Measurements from ENCODE around the gene TMEM229B. TPM values are rescaled to one million over a fixed set of nuclear protein-coding genes. Genes with fewer than 3 reads are reported as not detected.

The TMEM229B gene
- polyA plus RNA-seq, 2 of the 4 experiments (the other 2 are of a cell fraction): 0.19 to 0.31 TPM

DNA sequence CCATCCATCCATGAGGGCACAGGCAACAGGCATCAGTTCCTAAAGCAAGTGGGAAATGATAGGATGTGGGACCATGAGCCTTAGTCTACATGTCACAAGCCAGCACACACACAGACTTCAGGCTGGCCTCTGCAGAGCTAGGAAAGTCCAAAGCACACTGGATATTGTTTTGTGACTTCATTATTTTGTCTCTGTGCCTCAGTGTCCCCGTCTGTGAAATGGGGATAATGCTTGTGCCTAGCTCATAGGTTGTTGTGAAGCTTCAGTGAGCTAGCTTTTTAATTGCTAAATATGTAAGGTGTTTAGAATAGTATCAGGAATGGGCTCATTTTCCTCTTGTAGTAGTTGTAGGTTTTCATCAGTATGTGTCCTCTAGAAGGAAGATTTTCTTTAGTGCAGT is 49.6 kb downstream of the TMEM229B start:
- Histone ChIP-seq H3K9me3 (no peaks in the 10 kb centered on the region), H3K4me1 (no peaks in the 10 kb centered on the region), H3K4me3 (no peak overlapping the region), H3K4me2 (no peak overlapping the region), H3K27ac (no peak overlapping the region)
- no peak for TF ChIP-seq MAFK (IDR thresholded peaks at IDR 0.05; ENCODE audit: partially characterized antibody)
- no peak for TF ChIP-seq EHMT2 (IDR thresholded peaks at IDR 0.05; ENCODE audit: low read depth)
- TF ChIP-seq CEBPB (IDR thresholded peaks at IDR 0.05): no peak
- TF ChIP-seq, protein P1, sequence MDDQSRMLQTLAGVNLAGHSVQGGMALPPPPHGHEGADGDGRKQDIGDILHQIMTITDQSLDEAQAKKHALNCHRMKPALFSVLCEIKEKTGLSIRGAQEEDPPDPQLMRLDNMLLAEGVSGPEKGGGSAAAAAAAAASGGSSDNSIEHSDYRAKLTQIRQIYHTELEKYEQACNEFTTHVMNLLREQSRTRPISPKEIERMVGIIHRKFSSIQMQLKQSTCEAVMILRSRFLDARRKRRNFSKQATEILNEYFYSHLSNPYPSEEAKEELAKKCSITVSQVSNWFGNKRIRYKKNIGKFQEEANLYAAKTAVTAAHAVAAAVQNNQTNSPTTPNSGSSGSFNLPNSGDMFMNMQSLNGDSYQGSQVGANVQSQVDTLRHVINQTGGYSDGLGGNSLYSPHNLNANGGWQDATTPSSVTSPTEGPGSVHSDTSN (IDR thresholded peaks at IDR 0.05): no peak
- no peak for TF ChIP-seq NFE2L2 (conservative IDR thresholded peaks at IDR 0.05; ENCODE audit: low read length)
- POLR2A ChIA-PET: interaction anchor here (0.6 kb wide), 1 partner anchor 271 kb away, joined by 3 read pairs; no protein-coding TSS in a partner anchor
- no peak for ATAC-seq
- DNase-seq (ENCODE audit: low read depth in 1 of 2, low spot score in 1 of 2): no peak
- 7% methylated on average over 1 of the region's 1 CpG for WGBS (ENCODE audit: missing lambda C conversion rate)
- CTCF ChIA-PET: interaction anchor here (0.7 to 6.7 kb wide), 3 partner anchors 9 to 29 kb away, joined by 3 to 63 read pairs (median 7); no protein-coding TSS in a partner anchor
- no peak for FAIRE-seq

DNA sequence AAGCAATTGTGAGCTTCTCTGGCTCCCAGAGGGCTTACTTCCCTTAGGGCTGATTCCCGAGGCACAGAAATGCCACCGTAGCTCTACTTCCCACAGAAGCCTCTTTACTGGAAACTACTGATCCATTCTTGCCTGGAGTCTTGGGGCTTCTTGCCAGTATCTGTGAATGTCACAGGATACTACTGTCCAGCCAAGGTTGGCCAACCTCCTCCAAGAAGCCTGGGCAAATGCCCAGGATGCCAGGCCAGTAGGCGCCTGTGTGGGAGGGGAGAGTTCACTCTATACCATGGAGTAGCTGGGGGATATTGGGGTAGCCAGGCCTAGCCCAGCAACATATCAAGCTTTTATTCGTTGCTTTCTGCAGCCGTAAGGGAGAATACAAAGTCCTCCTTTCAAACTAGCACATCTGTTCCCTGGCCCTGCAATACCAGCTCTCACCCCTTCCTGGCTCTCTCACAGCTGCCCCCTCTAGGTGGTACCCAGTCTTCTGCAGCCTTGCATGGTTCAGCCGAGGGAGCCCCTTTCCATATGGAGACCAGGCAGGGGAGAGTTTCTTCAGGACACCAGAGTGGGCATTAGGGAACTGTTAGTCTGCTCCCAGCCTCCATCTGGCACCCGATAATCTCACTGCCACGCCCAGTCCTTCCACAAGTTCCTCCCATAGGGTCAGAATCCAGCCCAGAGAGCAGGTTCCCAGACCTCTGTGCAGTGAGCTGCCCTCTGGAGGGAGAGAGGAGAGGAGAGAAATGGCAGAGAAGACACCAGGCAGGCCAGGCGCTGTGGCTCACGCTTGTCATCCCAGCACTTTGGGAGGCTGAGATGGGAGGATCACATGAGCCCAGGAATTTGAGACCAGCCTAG is 52.3 kb downstream of the TMEM229B start:
- ATAC-seq: peak; percentile 45 to 76
- no peak for FAIRE-seq
- no peak for TF ChIP-seq ZNF302 (CRISPR knock-in tag; IDR thresholded peaks at IDR 0.05)
- TF ChIP-seq, protein P1 (IDR thresholded peaks at IDR 0.05): no peak
- no peak for TF ChIP-seq POLR2AphosphoS2 (conservative IDR thresholded peaks at IDR 0.05; ENCODE audit: low read length)
- TF ChIP-seq CBX2 (IDR thresholded peaks at IDR 0.05; ENCODE audit: borderline replicate concordance, low read depth): no peak
- TF ChIP-seq TFCP2L1 (CRISPR knock-in tag; IDR thresholded peaks at IDR 0.05): no peak
- TF ChIP-seq NFE2L2 (conservative IDR thresholded peaks at IDR 0.05; ENCODE audit: low read length): no peak
- no peak for TF ChIP-seq RCOR1 (IDR thresholded peaks at IDR 0.05; ENCODE audit: low read depth, low read length)
- TF ChIP-seq EP300 (IDR thresholded peaks at IDR 0.05): no peak
- no peak for TF ChIP-seq PHF8 (IDR thresholded peaks at IDR 0.05; ENCODE audit: borderline replicate concordance, low read depth)
- TF ChIP-seq MAZ (IDR thresholded peaks at IDR 0.05; ENCODE audit: borderline replicate concordance, low read depth, low read length): no peak
- TF ChIP-seq NR3C1 (IDR thresholded peaks at IDR 0.05): no peak
- no peak for TF ChIP-seq POLR2A (IDR thresholded peaks at IDR 0.05; ENCODE audit: low read length)
- no peak for TF ChIP-seq RARB (CRISPR knock-in tag; IDR thresholded peaks at IDR 0.05)
- TF ChIP-seq ZSCAN20 (CRISPR knock-in tag; IDR thresholded peaks at IDR 0.05): no peak
- Histone ChIP-seq H3K4me3 (no peak overlapping the region), H3K9me3 (no peaks in the 10 kb centered on the region), H3K27ac (no peak overlapping the region), H3K4me2 (no peak overlapping the region), H3K4me1 (no peaks in the 10 kb centered on the region)
- 67% methylated on average over 10 of the region's 10 CpGs for WGBS (ENCODE audit: missing lambda C conversion rate)
- POLR2A ChIA-PET: no interaction called here
- CTCF ChIA-PET: interaction anchor here (1.0 to 6.7 kb wide), 6 partner anchors 10 to 148 kb away, joined by 3 to 63 read pairs (median 5); no protein-coding TSS in a partner anchor
- DNase-seq (ENCODE audit: low read depth in 1 of 2, low spot score in 1 of 2): no peak

DNA sequence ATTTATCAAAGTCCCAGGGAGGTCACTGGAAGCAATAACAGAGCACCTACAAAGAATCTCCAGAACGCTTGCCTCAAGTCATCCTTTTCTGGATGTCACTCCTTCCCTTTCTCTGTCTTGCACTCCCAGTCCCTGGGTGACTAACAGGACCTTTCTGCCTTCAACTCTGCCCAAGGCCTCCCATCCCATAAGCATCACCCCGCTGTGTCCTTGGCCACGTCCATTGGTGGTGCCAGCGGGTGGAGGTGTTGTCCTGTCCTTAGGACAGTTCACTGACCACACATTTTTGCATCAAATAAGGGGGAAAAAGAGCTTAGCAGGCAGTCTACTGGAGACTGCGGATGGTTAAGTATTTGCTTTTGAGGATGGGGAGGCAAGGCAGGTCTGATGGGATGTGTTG is 52.9 kb downstream of the TMEM229B start:
- no peaks in the 10 kb centered on the region for H3K9me3 ChIP-seq
- FAIRE-seq (no peak), DNase-seq (ENCODE audit: low read depth in 1 of 2, low spot score in 1 of 2) (no peak), ATAC-seq (no peak; a peak in 1 of 6 replicates)
- TF ChIP-seq RAD21 (conservative IDR thresholded peaks at IDR 0.05 in 1 of 2, IDR thresholded peaks at IDR 0.05 in 1 of 2) (no peak), ZSCAN20 (CRISPR knock-in tag; IDR thresholded peaks at IDR 0.05) (no peak), ZNF302 (CRISPR knock-in tag; IDR thresholded peaks at IDR 0.05) (no peak), ESRRA (IDR thresholded peaks at IDR 0.05; ENCODE audit: borderline replicate concordance, low read length) (no peak), ZFP36 (IDR thresholded peaks at IDR 0.05; ENCODE audit: borderline replicate concordance, partially characterized antibody) (no peak), BHLHE40 (IDR thresholded peaks at IDR 0.05; ENCODE audit: low read depth, low read length) (no peak), NR3C1 (IDR thresholded peaks at IDR 0.05) (no peak)
- TF ChIP-seq, protein P2, sequence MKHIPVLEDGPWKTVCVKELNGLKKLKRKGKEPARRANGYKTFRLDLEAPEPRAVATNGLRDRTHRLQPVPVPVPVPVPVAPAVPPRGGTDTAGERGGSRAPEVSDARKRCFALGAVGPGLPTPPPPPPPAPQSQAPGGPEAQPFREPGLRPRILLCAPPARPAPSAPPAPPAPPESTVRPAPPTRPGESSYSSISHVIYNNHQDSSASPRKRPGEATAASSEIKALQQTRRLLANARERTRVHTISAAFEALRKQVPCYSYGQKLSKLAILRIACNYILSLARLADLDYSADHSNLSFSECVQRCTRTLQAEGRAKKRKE (CRISPR knock-in tag; IDR thresholded peaks at IDR 0.05; ENCODE audit: low read depth): no peak
- TF ChIP-seq, protein P3, sequence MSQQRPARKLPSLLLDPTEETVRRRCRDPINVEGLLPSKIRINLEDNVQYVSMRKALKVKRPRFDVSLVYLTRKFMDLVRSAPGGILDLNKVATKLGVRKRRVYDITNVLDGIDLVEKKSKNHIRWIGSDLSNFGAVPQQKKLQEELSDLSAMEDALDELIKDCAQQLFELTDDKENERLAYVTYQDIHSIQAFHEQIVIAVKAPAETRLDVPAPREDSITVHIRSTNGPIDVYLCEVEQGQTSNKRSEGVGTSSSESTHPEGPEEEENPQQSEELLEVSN (IDR thresholded peaks at IDR 0.05; ENCODE audit: borderline replicate concordance, low read depth): no peak
- 50% methylated on average over 5 of the region's 5 CpGs for WGBS (ENCODE audit: missing lambda C conversion rate)
- no peak overlapping the region for H3K4me3 ChIP-seq
- no peak overlapping the region for H3K4me2 ChIP-seq
- no peak overlapping the region for H3K27ac ChIP-seq
- no peaks in the 10 kb centered on the region for H3K4me1 ChIP-seq
- POLR2A ChIA-PET: no interaction called here
- CTCF ChIA-PET: interaction anchor here (1.0 to 6.7 kb wide), 5 partner anchors 9 to 136 kb away, joined by 3 to 63 read pairs (median 3); no protein-coding TSS in a partner anchor

All from A549 (cell line).